Neural crest cell (in vitro differentiated cells): ENCODE measurements around the gene NDUFA6. TPM values are rescaled to one million over a fixed set of nuclear protein-coding genes. Genes with fewer than 3 reads are reported as not detected.
"Not testable (repeated sequence)": the region's sequence is repeated elsewhere in the genome, so short reads cannot be mapped to it uniquely, and the experiment has no call there.

Experiments used
- DNase-seq: peaks from one replicate; pipeline ENCODE4 v3.0.0; 2021; ENCODE audit warnings: low read depth, mixed read lengths, low spot score
- H3K27ac Mint-ChIP-seq: one replicate; pipeline ENCODE4 v1.8.0; 2021; ENCODE audit warnings: mild to moderate bottlenecking, mixed read lengths; ENCODE audit not compliant: unreplicated experiment
- H3K27me3 Mint-ChIP-seq: 2 replicates; pipeline ENCODE4 v1.8.0; 2021; ENCODE audit warnings: low read depth, mild to moderate bottlenecking, mixed read lengths
- H3K36me3 Mint-ChIP-seq: 2 replicates; pipeline ENCODE4 v1.8.0; 2021; ENCODE audit warnings: low read depth, mild to moderate bottlenecking, mixed read lengths
- H3K4me1 Mint-ChIP-seq: 2 replicates; pipeline ENCODE4 v1.8.0; 2021; ENCODE audit warnings: mixed read lengths
- H3K4me3 Mint-ChIP-seq: one replicate; pipeline ENCODE4 v1.8.0; 2021; ENCODE audit warnings: mild to moderate bottlenecking, mixed read lengths
- H3K9me3 Mint-ChIP-seq: 2 replicates; pipeline ENCODE4 v1.8.0; 2021; ENCODE audit warnings: mixed read lengths
- total RNA-seq: library from RNA; stranded (reverse); gene quantifications from 2 replicates; pipeline ENCODE4 v1.2.1, GENCODE V29; 2021
- TF ChIP-seq, protein P1 (sequence below): fragments of 200-600 bp; sonication (generic); conservative IDR thresholded peaks from 2 replicates; pipeline ENCODE4 v1.5.0; 2021; ENCODE audit warnings: antibody characterized with exemption, mild to moderate bottlenecking

The NDUFA6 gene
- total RNA-seq, 1 donor from 2014 or later = 104 TPM

DNA sequence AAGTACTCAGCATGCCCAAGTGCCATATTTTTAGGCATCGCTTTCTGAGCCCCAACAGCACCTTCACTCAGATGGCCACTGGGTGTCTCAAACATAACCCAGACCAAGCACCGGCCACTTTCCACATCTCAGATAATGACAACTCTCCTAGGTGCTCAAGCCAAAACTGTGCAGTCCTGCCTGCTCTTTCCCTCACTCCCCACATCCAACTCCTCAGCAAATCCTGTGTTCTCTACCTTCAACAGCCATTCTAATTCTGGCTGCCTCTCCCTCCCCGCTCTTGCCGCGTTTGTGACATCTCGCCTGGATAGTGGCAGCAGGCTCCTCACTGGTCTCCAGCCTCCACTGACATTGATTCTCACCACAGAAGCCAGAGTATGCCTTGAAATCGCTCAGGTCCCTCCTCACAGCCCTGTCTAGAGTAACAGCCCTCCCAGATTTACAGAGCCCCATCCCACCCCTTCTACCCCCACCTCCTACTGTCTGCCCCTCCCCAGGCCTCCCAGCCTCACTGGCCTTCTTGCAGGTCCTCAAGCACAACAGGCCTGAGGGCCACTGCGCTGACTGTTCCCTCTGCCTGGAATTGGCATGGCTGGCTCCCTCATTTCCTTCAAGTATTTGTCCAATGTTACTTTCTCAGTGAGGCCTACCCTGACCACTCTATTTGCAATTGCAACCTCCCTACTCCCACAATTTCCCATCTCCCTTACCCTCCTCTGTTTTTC lies 17.8 kb downstream of the NDUFA6 start:
- H3K9me3 Mint-ChIP-seq = no peaks in the 10 kb centered on the region
- DNase-seq = no peak
- H3K4me1 Mint-ChIP-seq = peaks cover 25% of the 10 kb centered on the region
- peak overlapping the region; percentile 31 for H3K4me3 Mint-ChIP-seq
- no peaks in the 10 kb centered on the region for H3K27me3 Mint-ChIP-seq
- no peaks in the 10 kb centered on the region for H3K36me3 Mint-ChIP-seq
- H3K27ac Mint-ChIP-seq = peak overlapping the region; percentile 64
- TF ChIP-seq, protein P1, sequence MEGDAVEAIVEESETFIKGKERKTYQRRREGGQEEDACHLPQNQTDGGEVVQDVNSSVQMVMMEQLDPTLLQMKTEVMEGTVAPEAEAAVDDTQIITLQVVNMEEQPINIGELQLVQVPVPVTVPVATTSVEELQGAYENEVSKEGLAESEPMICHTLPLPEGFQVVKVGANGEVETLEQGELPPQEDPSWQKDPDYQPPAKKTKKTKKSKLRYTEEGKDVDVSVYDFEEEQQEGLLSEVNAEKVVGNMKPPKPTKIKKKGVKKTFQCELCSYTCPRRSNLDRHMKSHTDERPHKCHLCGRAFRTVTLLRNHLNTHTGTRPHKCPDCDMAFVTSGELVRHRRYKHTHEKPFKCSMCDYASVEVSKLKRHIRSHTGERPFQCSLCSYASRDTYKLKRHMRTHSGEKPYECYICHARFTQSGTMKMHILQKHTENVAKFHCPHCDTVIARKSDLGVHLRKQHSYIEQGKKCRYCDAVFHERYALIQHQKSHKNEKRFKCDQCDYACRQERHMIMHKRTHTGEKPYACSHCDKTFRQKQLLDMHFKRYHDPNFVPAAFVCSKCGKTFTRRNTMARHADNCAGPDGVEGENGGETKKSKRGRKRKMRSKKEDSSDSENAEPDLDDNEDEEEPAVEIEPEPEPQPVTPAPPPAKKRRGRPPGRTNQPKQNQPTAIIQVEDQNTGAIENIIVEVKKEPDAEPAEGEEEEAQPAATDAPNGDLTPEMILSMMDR = no peak

DNA sequence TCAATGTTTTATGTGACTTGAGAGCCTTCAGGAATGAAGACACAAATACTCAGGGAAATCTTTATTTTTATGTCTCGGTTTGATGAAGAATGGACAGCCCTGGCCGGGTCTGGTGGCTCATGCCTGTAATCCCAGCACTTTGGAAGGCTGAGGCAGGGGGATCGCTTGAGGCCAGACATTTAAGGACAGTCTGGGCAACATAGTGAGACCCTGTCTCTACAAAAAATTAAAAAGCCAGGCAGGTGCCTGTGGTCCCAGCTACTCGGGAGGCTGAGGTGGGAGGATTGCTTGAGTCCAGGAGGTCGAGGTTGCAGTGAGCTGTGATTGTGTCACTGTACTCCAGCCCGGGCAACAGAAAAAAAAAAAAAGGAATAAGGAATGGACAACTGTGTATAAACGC lies 19.1 kb downstream of the NDUFA6 start:
- peaks cover 25% of the 10 kb centered on the region for H3K4me1 Mint-ChIP-seq
- H3K9me3 Mint-ChIP-seq, H3K27ac Mint-ChIP-seq, H3K36me3 Mint-ChIP-seq, DNase-seq, H3K27me3 Mint-ChIP-seq: not testable (repeated sequence)
- peak overlapping the region; percentile 94 for H3K4me3 Mint-ChIP-seq

DNA sequence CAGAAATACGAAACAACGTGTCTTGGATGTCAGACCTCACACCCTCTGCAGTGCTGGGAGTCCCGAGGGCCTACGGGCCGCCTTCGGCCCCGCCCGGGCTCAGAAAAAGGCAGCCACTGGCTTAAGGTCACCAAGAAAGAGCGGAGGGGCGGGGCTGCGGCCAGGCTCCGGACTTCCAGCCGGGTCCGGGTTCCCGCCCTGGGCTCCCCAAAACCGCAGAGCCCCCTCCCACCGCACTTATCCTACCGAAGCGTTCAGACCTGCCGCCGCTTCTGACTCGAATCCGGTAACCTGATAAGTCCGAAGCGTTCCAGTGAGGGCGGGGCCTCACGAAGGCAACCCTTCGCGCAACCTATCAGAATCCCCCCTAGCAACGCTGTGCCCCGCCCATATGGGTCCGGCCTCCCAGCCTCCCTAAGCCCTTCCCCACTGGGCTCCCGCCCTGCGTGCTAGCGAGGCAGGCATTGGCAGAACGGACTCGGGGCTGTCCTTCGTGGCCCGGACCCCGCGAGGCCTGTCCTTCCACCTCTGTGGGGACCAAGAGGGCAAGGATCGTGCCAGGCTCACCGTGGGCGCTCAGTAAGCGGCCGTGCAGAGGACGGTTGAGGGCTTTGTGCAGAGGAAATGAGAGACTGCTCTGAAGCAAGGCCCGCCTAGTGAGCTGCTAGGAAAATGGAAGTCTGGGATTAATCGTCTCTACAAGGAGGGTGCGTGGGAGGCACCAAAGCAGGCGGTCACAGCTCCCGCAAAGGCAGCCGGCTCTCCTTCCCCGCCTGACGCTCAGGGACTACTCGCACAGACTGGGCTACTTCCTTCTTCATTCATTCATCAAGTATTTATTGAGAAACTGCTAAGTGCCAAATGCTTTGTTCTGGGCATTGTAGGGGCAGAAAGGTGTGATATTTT lies 19.8 kb downstream of the NDUFA6 start, which contains the start of gene NAGA:
Gene NAGA (minus strand): TSS at position 296 of the 906 bp plus-strand sequence. CDS start 515 bp downstream, outside the sequence.
- Mint-ChIP-seq H3K27ac (peak within 1 kb of the TSS; percentile 93), H3K4me3 (peak within 1 kb of the TSS; percentile 94), H3K36me3 (peaks cover 3% of the 10 kb centered on the region), H3K27me3 (no peaks in the 10 kb centered on the region), H3K9me3 (no peaks in the 10 kb centered on the region), H3K4me1 (peaks cover 26% of the 10 kb centered on the region)
- TF ChIP-seq, protein P1 = no peak
- DNase-seq = peak; percentile 90

DNA sequence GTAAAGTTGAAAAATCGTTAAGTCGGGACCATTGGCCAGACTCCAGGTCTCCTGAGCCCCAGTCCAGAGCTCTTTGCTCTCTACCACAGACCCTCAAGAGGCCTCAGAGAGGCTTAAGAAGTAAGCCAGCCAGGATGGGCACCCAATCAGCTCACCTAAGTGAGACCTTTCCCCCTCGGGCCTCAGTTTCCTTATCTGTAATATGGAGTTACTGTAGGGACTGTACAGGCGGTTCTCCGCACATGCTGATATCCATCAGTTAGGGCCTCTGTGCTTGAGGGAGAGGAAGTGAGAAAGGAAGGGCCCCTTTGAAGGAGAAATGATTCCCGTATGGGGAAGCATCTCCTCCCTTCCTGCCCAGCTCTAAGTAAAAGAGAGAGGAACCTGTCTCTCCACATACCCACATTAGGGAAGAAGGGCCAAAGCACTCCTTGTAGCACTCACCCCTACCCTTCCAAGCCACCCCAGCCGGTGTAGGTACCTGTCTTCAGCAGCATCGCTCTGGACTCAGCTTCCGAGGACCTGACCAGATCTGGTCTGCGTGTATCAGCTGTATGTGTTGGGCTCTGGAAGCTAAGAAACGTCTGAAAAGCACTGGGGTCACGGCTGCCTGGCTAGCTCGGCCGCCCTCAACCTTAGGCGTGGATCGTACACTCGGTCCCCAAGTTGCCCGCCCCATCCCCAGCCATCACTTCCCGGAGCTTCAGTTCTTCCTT lies 20.6 kb downstream of the NDUFA6 start:
- H3K4me1 Mint-ChIP-seq = peaks cover 32% of the 10 kb centered on the region
- no peaks in the 10 kb centered on the region for H3K27me3 Mint-ChIP-seq
- H3K27ac Mint-ChIP-seq = peak overlapping the region; percentile 93
- no peak for DNase-seq
- H3K9me3 Mint-ChIP-seq = no peaks in the 10 kb centered on the region
- peaks cover 7% of the 10 kb centered on the region for H3K36me3 Mint-ChIP-seq
- TF ChIP-seq, protein P1 = no peak
- peak overlapping the region; percentile 94 for H3K4me3 Mint-ChIP-seq

DNA sequence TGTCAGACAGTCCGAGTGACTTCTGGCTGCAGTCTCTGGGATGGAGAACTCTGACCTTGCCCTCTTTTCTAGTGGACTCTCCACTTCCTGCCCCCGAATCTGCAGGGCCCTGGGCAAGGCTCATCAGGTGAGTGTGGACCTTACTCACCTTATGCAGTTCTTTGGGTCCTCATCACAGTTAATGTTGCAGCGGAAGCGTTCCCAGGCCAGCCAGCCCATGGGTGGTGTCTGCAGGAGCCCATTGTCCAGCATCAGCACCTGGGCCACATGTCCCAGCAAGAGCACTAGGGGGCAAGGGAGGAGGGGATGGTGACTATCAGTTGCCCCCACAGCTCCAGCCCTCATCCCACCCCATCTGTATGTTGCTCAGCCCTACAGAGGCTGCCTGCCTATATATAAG lies 22.3 kb downstream of the NDUFA6 start:
- peaks cover 34% of the 10 kb centered on the region for H3K4me1 Mint-ChIP-seq
- no peaks in the 10 kb centered on the region for H3K9me3 Mint-ChIP-seq
- DNase-seq = no peak
- no peak overlapping the region for H3K27ac Mint-ChIP-seq
- no peaks in the 10 kb centered on the region for H3K27me3 Mint-ChIP-seq
- peak overlapping the region; percentile 81 for H3K4me3 Mint-ChIP-seq
- TF ChIP-seq, protein P1 = no peak
- peaks cover 8% of the 10 kb centered on the region for H3K36me3 Mint-ChIP-seq
